Measurements from ENCODE around the gene HDAC2.

HDAC2 gene

DNA sequence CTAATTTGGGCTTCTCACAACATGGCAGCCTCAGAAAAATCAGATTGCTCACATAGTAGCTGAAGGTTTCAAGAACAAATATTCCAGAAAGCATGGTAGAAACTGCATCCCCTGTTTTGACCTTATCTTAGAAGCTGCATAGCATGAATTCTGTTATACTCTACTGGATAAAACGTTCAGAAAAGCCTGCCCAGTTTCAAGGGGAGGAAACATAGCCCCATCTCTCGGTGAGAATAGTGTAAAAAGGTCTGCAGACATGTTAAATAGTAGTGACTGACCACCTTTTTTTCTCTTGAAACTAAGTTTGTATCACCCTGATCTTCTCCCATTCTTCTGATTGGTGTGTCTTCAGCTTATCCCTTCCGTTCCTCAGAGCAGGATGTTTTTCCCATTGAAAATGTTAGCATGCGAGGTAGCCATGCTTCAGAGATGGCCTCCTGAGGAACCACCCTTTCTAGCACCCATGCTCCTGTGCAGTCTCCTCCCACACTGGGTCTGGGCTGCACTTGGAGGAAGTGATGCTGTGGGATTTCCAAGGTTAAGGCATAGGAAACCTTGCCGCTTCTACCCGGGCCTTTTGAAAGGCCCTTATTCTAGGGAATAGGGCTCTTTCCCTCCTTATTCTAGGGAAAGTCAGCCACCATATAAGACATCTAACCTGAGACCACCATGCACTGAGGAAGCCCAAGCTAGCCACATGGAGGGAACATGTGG, 63.7 kb downstream of the HDAC2 start:
- DNase-seq = no peak

DNA sequence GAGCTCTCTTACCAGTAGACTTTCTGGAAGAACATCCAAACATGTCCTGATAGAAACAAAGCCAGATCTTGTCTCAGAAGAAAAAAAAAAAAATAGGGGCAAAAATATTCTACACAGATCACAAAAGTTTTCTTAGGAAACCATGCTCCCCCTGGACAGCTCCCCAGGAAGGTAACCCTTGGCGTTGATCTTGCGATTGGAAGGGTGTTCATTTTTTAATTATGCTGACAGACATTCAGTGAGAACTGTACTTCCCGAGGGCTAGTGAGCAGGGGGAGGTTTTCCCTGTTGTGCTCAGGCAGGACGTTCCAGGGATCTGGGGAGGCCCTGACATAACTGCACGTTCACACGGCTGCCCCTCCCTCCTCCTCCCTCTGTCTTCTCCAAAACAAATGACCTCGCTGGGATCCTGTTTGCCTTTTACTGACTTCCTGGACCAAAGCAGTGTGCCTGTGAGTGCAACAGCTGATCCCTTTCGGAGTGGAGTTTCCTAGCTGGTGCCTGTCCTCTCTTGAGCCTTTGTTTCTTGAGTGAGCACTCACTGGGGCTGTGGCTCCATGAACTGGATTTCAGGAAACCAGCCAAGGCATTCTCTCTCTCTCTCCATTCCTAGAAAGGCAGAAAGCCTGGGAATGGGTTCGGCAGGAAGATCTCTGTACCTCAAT, 67.2 kb downstream of the HDAC2 start:
- no peak for DNase-seq

DNA sequence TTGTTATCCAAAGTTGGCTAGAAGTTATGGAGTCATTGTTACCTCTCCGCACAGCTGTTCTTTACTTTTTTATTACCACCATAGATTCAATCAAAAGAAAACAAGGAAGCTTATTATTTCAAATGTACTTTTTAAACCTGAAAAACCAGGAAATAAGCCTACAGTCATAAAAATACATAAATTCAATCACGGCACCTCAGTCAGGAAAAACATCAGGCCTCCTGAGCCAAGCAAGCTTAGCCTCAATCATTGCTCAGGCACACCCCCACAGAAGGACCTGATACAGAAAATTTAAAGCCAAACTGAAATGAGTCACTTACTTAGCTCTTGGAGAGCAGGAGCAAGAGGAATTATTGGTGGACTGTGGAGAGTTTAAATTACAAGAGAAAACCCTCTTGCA, 69.5 kb downstream of the HDAC2 start:
- no peak for DNase-seq

DNA sequence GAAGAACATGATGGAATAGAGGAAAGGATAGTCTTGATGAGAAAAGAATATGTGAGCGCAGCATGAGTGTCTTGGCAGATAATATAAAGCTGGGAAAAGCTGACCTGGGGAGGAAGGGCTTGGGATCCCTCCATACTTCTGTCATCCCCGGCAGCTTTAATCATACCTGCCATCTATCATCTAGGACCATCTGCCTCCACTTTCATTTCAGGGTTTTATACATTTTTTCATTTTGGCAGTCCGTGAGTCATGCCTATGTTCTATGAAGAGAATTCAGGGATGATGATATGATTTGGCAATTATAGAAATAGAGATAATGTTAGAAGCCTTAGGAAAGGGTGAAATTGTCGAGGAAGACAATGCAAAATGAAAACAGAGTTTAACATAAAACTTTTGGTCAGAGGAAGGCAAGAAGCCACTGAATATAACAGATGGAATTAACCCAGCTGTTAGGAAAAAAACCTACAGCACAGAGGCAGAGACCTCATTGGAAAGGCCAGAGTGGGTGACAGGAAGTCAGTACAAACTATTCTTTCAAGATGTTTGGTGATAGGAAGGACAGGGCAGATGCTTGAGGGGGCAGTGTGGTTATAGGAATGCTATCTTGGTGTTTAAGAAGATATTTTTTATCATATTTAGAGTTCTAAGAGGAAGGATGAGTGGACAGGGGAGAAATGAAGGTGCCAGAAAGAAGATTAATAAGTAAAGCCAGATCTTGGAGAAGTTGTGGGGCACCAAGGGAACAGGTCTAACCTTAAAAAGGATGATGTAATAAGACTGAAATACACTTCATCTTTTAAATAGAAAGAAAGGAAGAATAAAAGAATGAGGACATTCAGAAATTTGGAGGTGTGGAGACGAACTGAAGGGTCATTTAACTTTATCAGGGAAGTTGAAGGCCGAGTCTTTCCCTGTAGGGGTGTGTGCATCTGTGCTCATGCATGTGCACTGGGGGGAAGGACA, 76.0 kb downstream of the HDAC2 start:
- DNase-seq = peak; percentile 59

DNA sequence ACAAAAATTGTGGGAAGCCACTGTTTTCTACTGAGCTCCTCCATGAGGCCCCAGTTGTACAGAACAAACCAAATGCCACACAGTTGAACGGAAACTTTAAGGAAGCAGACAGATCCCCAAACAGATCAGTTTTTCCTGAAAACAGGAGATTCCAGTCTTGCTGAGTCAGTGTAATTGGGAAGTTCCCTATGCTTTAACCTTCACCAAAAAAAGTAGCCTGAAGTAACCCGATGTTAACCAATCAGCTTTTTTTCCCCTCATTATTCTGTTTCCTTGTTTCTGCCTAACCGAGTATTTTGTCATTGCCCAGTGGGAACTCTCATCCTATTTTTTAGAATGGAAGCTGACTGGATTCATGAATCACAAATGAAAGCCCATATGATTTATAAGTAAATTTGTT, 77.1 kb downstream of the HDAC2 start:
- DNase-seq = no peak

DNA sequence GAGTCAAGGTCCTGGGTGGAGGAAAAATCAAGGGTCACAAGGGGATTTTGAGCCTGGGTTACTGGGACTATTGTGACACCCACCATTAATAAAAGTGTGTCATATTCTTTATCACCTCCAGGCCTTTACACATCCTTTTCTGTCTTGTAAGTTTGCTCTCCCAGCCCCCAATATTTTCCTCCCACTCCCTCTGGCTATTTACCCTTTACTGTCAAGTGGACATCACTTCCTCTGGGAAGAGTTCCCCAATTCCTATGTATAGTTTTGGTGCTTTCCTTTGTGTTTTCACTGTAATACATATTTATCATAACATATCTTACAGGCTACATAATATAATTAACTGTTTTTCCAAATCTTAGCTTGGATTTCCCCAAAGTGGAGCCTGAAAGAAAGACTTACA, 77.5 kb downstream of the HDAC2 start:
- no peak for DNase-seq

DNA sequence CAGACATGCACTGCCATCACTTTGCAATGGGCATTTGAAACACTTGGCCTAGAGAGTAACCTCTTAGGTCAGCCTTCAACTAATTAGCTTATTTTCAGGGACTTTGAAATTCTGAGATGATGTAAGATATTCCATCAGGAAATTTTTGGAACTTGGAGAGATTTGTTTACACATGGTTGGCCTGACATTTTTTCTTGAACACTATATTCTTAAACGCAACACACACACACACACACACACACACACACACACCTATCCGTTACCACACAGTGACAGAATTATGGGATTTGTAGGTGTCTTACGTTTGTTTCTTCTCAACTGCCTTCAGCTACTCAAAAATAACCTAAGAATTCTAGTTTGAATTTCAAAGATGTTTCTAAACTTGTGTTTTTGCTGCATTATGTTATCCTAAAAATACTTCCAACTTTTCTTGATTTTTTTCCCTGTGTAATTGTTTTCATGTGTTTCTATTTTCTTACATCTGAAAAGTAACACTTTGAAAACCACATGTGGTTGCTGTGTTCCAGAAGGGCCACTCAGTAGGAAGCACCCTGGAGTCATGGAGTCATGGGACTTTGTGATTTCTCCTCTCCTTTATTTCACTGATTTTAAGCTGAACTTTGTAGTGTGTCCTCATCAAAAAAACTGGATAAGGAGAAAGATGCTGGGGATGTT, 81.9 kb downstream of the HDAC2 start:
- no peak for DNase-seq

DNA sequence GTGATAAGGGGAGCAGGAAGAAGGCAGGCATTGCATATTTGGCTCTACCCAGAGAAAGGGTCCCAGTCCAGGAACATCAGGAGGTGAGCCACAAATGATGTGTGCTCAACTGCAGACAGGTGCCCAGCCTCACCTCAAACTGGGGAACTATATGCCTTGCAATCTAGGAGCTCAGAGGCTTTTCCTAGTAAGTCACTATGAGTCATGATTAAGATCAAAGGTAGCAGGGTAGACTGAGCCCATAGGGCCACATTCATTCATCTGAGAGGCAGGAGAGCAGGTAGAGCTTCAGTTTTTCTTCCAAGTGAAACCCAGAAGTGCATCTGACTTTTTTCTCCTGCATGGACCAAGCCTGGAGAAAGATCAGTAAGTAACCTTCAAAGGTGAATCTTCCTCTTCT, 82.5 kb downstream of the HDAC2 start:
- no peak for DNase-seq

DNA sequence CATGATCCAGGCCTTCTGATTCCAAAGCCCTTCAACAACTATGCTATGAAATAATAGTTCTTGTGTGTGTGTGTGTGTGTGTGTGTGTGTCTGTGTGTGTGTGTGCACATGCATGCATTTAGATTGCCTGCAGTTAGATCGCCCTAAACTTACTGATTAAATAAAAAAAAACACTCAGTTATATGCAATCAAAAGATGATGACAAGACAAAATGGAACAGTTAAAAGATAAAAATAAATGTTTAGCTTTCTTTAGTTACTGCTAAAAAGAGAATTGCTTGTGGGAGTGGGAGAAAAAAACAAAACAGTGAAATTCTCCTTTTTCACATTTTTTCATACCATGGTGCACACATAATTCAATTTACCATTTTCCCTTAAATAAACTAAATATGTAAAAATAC, 84.4 kb downstream of the HDAC2 start:
- no peak for DNase-seq

DNA sequence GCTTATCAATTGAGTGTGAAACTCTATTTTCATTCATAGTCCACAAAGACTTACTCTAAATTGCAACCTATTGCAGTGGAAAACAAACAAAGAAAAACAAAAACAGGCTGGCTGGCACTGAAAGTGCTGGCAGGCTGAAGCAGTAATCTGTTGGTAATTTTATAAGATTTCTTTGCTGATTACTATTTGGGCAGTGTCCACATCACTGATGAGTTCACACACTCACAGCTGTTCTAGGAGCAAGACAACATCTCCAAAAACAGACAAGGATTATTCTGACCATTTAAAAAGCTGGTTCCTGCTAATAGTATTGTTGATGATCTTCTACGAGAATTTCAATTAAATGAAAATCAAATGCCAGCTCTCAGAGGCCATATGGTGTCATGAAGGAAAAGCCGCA, 86.9 kb downstream of the HDAC2 start:
- peak; percentile 15 for DNase-seq

Measured in NCI-H446 treated with DMSO at 0.1 percent for 48 hours (cell line).